ENCODE measurements around the gene MB21D2.

MB21D2 gene

GRCh38 chr3:192845526-192845855, 72.2 kb downstream of the MB21D2 start:
- Mint-ChIP-seq H3K36me3 (ENCODE audit: low read depth) (no peaks in the 10 kb centered on the region), H3K4me3 (no peak overlapping the region), H3K4me1 (peaks cover 30% of the 10 kb centered on the region), H3K27me3 (ENCODE audit: low read depth, poor library complexity) (no peaks in the 10 kb centered on the region), H3K9me3 (no peaks in the 10 kb centered on the region), H3K27ac (peak overlapping the region; percentile 71)
- no peak for DNase-seq
- TF ChIP-seq CTCF (IDR thresholded peaks at IDR 0.05), result no peak

GRCh38 chr3:192844836-192845525, 72.7 kb downstream of the MB21D2 start:
- H3K27me3 Mint-ChIP-seq (ENCODE audit: low read depth, poor library complexity), result no peaks in the 10 kb centered on the region
- H3K9me3 Mint-ChIP-seq, result no peaks in the 10 kb centered on the region
- H3K4me3 Mint-ChIP-seq, result no peak overlapping the region
- H3K27ac Mint-ChIP-seq, result peak overlapping the region; percentile 71
- no peak for TF ChIP-seq CTCF (IDR thresholded peaks at IDR 0.05)
- no peak for DNase-seq
- H3K36me3 Mint-ChIP-seq (ENCODE audit: low read depth), result no peaks in the 10 kb centered on the region
- peaks cover 27% of the 10 kb centered on the region for H3K4me1 Mint-ChIP-seq

GRCh38 chr3:192844486-192844765, 73.2 kb downstream of the MB21D2 start:
- no peak for TF ChIP-seq CTCF (IDR thresholded peaks at IDR 0.05)
- H3K27me3 Mint-ChIP-seq (ENCODE audit: low read depth, poor library complexity), result no peaks in the 10 kb centered on the region
- no peaks in the 10 kb centered on the region for H3K9me3 Mint-ChIP-seq
- no peak for DNase-seq
- no peaks in the 10 kb centered on the region for H3K36me3 Mint-ChIP-seq (ENCODE audit: low read depth)
- H3K4me1 Mint-ChIP-seq, result peaks cover 31% of the 10 kb centered on the region
- H3K4me3 Mint-ChIP-seq, result no peak overlapping the region
- H3K27ac Mint-ChIP-seq, result no peak overlapping the region

- no peak for DNase-seq
- no peaks in the 10 kb centered on the region for H3K36me3 Mint-ChIP-seq (ENCODE audit: low read depth)
- TF ChIP-seq CTCF (IDR thresholded peaks at IDR 0.05), result no peak
- H3K27ac Mint-ChIP-seq, result no peak overlapping the region
- no peak overlapping the region for H3K4me3 Mint-ChIP-seq
- no peaks in the 10 kb centered on the region for H3K9me3 Mint-ChIP-seq
- H3K27me3 Mint-ChIP-seq (ENCODE audit: low read depth, poor library complexity), result no peaks in the 10 kb centered on the region
- peaks cover 31% of the 10 kb centered on the region for H3K4me1 Mint-ChIP-seq
Observed at GRCh38 chr3:192843723-192844485, 73.8 kb downstream of the MB21D2 start.

GRCh38 chr3:192843119-192843518, 74.5 kb downstream of the MB21D2 start:
- no peaks in the 10 kb centered on the region for H3K36me3 Mint-ChIP-seq (ENCODE audit: low read depth)
- no peaks in the 10 kb centered on the region for H3K9me3 Mint-ChIP-seq
- no peak overlapping the region for H3K27ac Mint-ChIP-seq
- DNase-seq, result no peak
- H3K4me3 Mint-ChIP-seq, result no peak overlapping the region
- H3K4me1 Mint-ChIP-seq, result peaks cover 31% of the 10 kb centered on the region
- no peaks in the 10 kb centered on the region for H3K27me3 Mint-ChIP-seq (ENCODE audit: low read depth, poor library complexity)
- TF ChIP-seq CTCF (IDR thresholded peaks at IDR 0.05), result no peak

- Mint-ChIP-seq H3K4me3 (no peak overlapping the region), H3K9me3 (peaks cover 3% of the 10 kb centered on the region), H3K36me3 (ENCODE audit: low read depth) (no peaks in the 10 kb centered on the region), H3K4me1 (peaks cover 34% of the 10 kb centered on the region), H3K27me3 (ENCODE audit: low read depth, poor library complexity) (no peaks in the 10 kb centered on the region), H3K27ac (no peak overlapping the region)
- no peak for TF ChIP-seq CTCF (IDR thresholded peaks at IDR 0.05)
- no peak for DNase-seq
Observed at GRCh38 chr3:192842711-192843110, 74.9 kb downstream of the MB21D2 start.
